HepG2 (cell line): Measurements from ENCODE around the gene TMEM221. TPM values are rescaled to one million over a fixed set of nuclear protein-coding genes. Genes with fewer than 3 reads are reported as not detected.

ENCODE experiments used
- CREB3 ChIP-seq: sonication (generic); formaldehyde crosslinking; IDR thresholded peaks from 2 replicates; pipeline ENCODE4 v1.5.0; 2020; ENCODE audit warnings: missing genetic modification reagents
- DZIP1 ChIP-seq: sonication (generic); formaldehyde crosslinking; IDR thresholded peaks from 2 replicates; pipeline ENCODE4 v1.5.0; 2020; ENCODE audit warnings: mild to moderate bottlenecking, missing genetic modification reagents
- HNRNPLL ChIP-seq: fragments of 200-400 bp; formaldehyde crosslinking; IDR thresholded peaks from 2 replicates; pipeline ENCODE4 v1.6.1; 2017; ENCODE audit warnings: mild to moderate bottlenecking, low read depth, low read length; ENCODE audit not compliant: poor library complexity, severe bottlenecking
- IRX3 ChIP-seq: sonication (generic); formaldehyde crosslinking; IDR thresholded peaks from 2 replicates; pipeline ENCODE4 v1.8.1; 2023; ENCODE audit warnings: mild to moderate bottlenecking, low read depth, missing genetic modification reagents, borderline replicate concordance
- LBX2 ChIP-seq: sonication (generic); formaldehyde crosslinking; IDR thresholded peaks from 2 replicates; pipeline ENCODE4 v1.5.0; 2020; ENCODE audit warnings: missing genetic modification reagents, mild to moderate bottlenecking, borderline replicate concordance
- MNT ChIP-seq: fragments of 450-650 bp; IDR thresholded peaks from 2 replicates; pipeline ENCODE4 v1.6.1; 2016
- RBFOX2 ChIP-seq: fragments of 200-400 bp; formaldehyde crosslinking; IDR thresholded peaks from 2 replicates; pipeline ENCODE4 v1.6.1; 2017; ENCODE audit warnings: low read depth, mild to moderate bottlenecking, low read length
- RXRA ChIP-seq: sonication (generic); formaldehyde crosslinking; IDR thresholded peaks from 2 replicates; pipeline ENCODE4 v1.5.1; 2020; ENCODE audit warnings: missing genetic modification reagents
- SNAPC4 ChIP-seq: sonication (generic); formaldehyde crosslinking; IDR thresholded peaks from 2 replicates; pipeline ENCODE4 v1.4.0; 2020; ENCODE audit warnings: mild to moderate bottlenecking, missing genetic modification reagents
- ZFY ChIP-seq: sonication (generic); formaldehyde crosslinking; IDR thresholded peaks from 2 replicates; pipeline ENCODE4 v1.4.0; 2020; ENCODE audit warnings: missing genetic modification reagents
- ZNF232 ChIP-seq: sonication (generic); formaldehyde crosslinking; IDR thresholded peaks from 2 replicates; pipeline ENCODE4 v1.4.0; 2020; ENCODE audit warnings: missing genetic modification reagents, borderline replicate concordance
- ZNF3 ChIP-seq: IDR thresholded peaks from 2 replicates; pipeline ENCODE4 v1.7.0; 2017; ENCODE audit warnings: inconsistent platforms
- polyA plus RNA-seq, 8 experiments: library from polyadenylated mRNA; depleted of rRNA in 3 of 8; stranded (reverse) in 7 of 8; unstranded in 1 of 8; fragments of >200 nt; fragmentation: Illumina TruSeq in 4 of 8; extraction: Trizol in 4 of 8; gene quantifications; 2 replicates each; pipeline versions ENCODE4 v1.2.1 to v1.2.3, GENCODE V29; 2011 to 2016; ENCODE audit warnings: low read depth in 4 of 8, missing spikeins in 1 of 8, mixed read lengths in 1 of 8; ENCODE audit not compliant: insufficient read depth in 1 of 8
- total RNA-seq, 5 experiments: library from RNA; depleted of rRNA; stranded (reverse); fragments of >200 nt; fragmentation: Illumina TruSeq; extraction: Trizol; gene quantifications; 2 replicates each; pipeline ENCODE4 v1.2.3, GENCODE V29; 2016; ENCODE audit warnings: low read depth in 1 of 5
- TF ChIP-seq, protein P1 (sequence below): sonication (generic); formaldehyde crosslinking; IDR thresholded peaks from 2 replicates; pipeline ENCODE4 v1.4.0; 2020; ENCODE audit warnings: missing genetic modification reagents, borderline replicate concordance

TMEM221 gene
- total and polyA plus RNA-seq, 2 of the 13 experiments (the other 11 are each of a cell fraction or from before 2014, with no cell fraction given), result 0.33 to 0.77 TPM

- 0 out of 2 replicates have a peak, but pooled peaks have one; percentile 33 for TF ChIP-seq RBFOX2
- no peak for TF ChIP-seq SNAPC4 (CRISPR knock-in tag)
- TF ChIP-seq ZNF232, result peak; percentile 31; the same call in 1 of the 2 replicates
- no peak for TF ChIP-seq LBX2 (CRISPR knock-in tag)
- no peak for TF ChIP-seq RXRA (CRISPR knock-in tag)
- no peak for TF ChIP-seq IRX3 (CRISPR knock-in tag)
- TF ChIP-seq ZFY (CRISPR knock-in tag), result peak; percentile 54; the same call in 1 of the 2 replicates
- TF ChIP-seq, protein P1, sequence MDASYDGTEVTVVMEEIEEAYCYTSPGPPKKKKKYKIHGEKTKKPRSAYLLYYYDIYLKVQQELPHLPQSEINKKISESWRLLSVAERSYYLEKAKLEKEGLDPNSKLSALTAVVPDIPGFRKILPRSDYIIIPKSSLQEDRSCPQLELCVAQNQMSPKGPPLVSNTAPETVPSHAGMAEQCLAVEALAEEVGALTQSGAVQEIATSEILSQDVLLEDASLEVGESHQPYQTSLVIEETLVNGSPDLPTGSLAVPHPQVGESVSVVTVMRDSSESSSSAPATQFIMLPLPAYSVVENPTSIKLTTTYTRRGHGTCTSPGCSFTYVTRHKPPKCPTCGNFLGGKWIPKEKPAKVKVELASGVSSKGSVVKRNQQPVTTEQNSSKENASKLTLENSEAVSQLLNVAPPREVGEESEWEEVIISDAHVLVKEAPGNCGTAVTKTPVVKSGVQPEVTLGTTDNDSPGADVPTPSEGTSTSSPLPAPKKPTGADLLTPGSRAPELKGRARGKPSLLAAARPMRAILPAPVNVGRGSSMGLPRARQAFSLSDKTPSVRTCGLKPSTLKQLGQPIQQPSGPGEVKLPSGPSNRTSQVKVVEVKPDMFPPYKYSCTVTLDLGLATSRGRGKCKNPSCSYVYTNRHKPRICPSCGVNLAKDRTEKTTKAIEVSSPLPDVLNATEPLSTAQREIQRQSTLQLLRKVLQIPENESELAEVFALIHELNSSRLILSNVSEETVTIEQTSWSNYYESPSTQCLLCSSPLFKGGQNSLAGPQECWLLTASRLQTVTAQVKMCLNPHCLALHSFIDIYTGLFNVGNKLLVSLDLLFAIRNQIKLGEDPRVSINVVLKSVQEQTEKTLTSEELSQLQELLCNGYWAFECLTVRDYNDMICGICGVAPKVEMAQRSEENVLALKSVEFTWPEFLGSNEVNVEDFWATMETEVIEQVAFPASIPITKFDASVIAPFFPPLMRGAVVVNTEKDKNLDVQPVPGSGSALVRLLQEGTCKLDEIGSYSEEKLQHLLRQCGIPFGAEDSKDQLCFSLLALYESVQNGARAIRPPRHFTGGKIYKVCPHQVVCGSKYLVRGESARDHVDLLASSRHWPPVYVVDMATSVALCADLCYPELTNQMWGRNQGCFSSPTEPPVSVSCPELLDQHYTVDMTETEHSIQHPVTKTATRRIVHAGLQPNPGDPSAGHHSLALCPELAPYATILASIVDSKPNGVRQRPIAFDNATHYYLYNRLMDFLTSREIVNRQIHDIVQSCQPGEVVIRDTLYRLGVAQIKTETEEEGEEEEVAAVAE (CRISPR knock-in tag), result no peak
- no peak for TF ChIP-seq ZNF3
- TF ChIP-seq CREB3 (CRISPR knock-in tag), result 0 out of 2 replicates have a peak, but pooled peaks have one; percentile 27
- TF ChIP-seq DZIP1, result no peak
- TF ChIP-seq MNT, result peak; percentile 73
- TF ChIP-seq HNRNPLL, result peak; percentile 34
Measured at GRCh38 chr19:17469481-17470067, 21.1 kb upstream of the TMEM221 start (continued).
